Heart left ventricle (tissue), 13 donors: ENCODE results near the gene ABCC11.

Experiments
- POLR2A ChIP-seq, 2 donors: fragments of 450-650 bp; IDR thresholded peaks; one replicate each; pipeline ENCODE4 v1.6.1; 2017; ENCODE audit warnings: antibody characterized with exemption in 2 of 2, mild to moderate bottlenecking in 2 of 2, moderate library complexity in 2 of 2
- TF ChIP-seq, protein P1 (sequence below), 12 donors: fragments of 200-600 bp; sonication (generic) in 4 of 12; IDR thresholded peaks; one replicate each; pipeline versions ENCODE4 v1.5.0 to v1.8.0; 2018 to 2022; ENCODE audit warnings: antibody characterized with exemption in 12 of 12, mild to moderate bottlenecking in 5 of 12
- donor health status: ischemic (EF 13 %, LVEDD 7.1; RV severe dilation, severe dysfunction).
- donor health status: DM: no; HTN: yes; CAD: no.
- donor health status: DM: no; HTN: no; CAD: no.
- donor health status: ischemic (EF 25% LVEDD 6.9; RV normal size, moderate dysfunction).
- donor health status: ischemic (EF 25% LVEDD 5.7; RV mildly dilated, moderate dysfunction).
- donor health status: ischemic (EF 35%, LVEDD 5.7; RV mildly dilated, moderate dysfunction).
- donor health status: nonischemic (EF 11% LVEDD 7.7; RV severe dilation, severe dysfunction).
- donor health status: DM: yes; HTN: yes; CAD: no.
- donor health status: PGD.
- donor health status: ischemic (EF 29% LVEDD 5.4; RV normal size, mild dysfunction).
- donor health status: nonischemic (EF 23%, LVEDD 6.1; RV moderate dilation, normal function).

DNA sequence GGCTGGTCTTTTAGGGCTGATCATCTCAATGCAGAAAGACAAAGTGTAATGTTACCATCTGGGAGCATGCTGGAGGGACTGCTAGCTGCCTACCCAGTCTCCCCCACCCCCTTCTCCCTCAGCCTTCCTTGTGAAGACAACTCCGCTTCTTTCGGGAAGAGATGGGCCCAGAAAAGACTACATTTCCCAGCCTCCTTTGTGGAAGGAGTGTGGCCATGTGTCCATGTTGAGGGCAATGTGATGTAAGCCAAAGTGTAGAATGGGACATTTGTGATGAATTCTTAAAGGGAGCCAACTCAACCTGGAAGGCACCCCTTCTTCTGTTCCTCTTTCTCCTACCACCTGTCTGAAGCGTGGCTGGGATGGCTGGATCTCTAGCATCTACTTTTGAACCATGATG, 107.8 kb downstream of the ABCC11 start:
- TF ChIP-seq, protein P1, sequence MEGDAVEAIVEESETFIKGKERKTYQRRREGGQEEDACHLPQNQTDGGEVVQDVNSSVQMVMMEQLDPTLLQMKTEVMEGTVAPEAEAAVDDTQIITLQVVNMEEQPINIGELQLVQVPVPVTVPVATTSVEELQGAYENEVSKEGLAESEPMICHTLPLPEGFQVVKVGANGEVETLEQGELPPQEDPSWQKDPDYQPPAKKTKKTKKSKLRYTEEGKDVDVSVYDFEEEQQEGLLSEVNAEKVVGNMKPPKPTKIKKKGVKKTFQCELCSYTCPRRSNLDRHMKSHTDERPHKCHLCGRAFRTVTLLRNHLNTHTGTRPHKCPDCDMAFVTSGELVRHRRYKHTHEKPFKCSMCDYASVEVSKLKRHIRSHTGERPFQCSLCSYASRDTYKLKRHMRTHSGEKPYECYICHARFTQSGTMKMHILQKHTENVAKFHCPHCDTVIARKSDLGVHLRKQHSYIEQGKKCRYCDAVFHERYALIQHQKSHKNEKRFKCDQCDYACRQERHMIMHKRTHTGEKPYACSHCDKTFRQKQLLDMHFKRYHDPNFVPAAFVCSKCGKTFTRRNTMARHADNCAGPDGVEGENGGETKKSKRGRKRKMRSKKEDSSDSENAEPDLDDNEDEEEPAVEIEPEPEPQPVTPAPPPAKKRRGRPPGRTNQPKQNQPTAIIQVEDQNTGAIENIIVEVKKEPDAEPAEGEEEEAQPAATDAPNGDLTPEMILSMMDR (IDR thresholded peaks at IDR 0.05), result no peak
- no peak for TF ChIP-seq POLR2A (IDR thresholded peaks at IDR 0.05)
